ENCODE results near the gene TAAR9. TPM values are rescaled to one million over a fixed set of nuclear protein-coding genes. Genes with fewer than 3 reads are reported as not detected.

Gene TAAR9
- total RNA-seq, 1 experiment from 2014 or later: not detected

DNA sequence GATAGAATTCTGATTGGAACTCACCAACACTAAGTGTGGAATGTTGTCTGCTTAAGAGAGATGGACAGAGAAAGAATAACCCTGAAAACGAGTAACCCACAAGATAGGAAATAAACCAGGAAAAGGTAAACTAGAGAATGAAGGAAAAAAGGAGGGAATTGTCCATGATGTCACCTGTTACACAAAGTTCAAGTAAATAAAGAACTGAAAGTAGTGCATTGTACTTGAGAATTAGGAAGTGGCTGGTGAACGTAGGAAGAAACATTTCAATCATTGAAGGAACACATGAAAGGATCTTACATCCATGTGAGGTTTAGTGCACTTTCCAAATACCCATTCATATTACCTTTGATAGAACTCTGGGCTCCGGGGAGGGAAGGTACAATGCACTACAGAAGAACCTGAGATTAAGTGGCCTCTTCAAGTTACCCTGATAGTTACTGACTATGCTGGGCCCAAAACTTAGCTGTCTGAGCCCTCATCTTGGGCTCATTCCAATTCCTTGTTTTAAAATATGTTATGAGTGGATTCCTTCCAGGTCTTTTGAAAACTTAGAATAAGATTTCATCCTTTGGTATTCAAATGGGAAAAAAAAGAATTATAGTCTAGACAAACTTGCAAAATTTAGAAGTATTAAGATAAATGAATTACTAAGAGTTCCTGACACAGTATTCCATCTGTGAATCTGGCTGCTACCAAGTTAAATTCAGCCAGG, 24.1 kb upstream of the TAAR9 start:
- ChIA-PET CTCF (interaction anchor here (1.3 to 1.7 kb wide), 3 partner anchors 30 to 234 kb away, joined by 5 to 7 read pairs (median 5); no protein-coding TSS in a partner anchor), RAD21 (ENCODE audit: low non-redundant PET in 1 of 2, low total read pairs in 2 of 2, uncharacterized antibody in 2 of 2, unreplicated experiment in 2 of 2) (no interaction called here), POLR2A (interaction anchor here (1.5 kb wide), 1 partner anchor 10 kb away, joined by 3 read pairs; no protein-coding TSS in a partner anchor)
- Histone ChIP-seq H3K4me1 (ENCODE audit: control insufficient read depth in 1 of 2, insufficient read depth in 2 of 2, low read length in 2 of 2) (peaks cover 6 to 18% of the 10 kb centered on the region in 2 experiments), H2AFZ (ENCODE audit: low read depth, low read length, poor library complexity, severe bottlenecking) (peak overlapping the region; percentile 98), H4K20me1 (ENCODE audit: insufficient read depth) (no peaks in the 10 kb centered on the region), H3K4me3 (replicated peaks in 1 of 2; ENCODE audit: low read depth in 1 of 2, low read length in 2 of 2) (peak overlapping the region in 1 of 2 experiments; percentile 79; a peak in 2 of 4 replicates), H3K79me2 (ENCODE audit: insufficient read depth, low read length) (peaks cover 30% of the 10 kb centered on the region), H3K27ac (ENCODE audit: low read depth, low read length) (no peak overlapping the region), H3K27me3 (ENCODE audit: insufficient read depth, low read length) (no peaks in the 10 kb centered on the region), H3K9ac (ENCODE audit: low read length) (no peak overlapping the region), H3K9me2 (ENCODE audit: insufficient read depth) (no peaks in the 10 kb centered on the region), H3K9me3 (ENCODE audit: control insufficient read depth in 1 of 2, insufficient read depth in 1 of 2, low read depth in 1 of 2, low read length in 2 of 2) (no peaks in the 10 kb centered on the region), H3K36me3 (ENCODE audit: control insufficient read depth in 1 of 2, insufficient read depth in 2 of 2, low read length in 2 of 2) (no peaks in the 10 kb centered on the region), H3K4me2 (ENCODE audit: low read length) (peak overlapping the region; percentile 86)
- ATAC-seq (no peak), DNase-seq (ENCODE audit: low read depth, low spot score) (no peak)
- no TSS peak for BruUV-seq (replicated peaks)
- intact Hi-C loops (cut with micrococcal nuclease): no loop called here
- TF ChIP-seq ZNF274 (IDR thresholded peaks at IDR 0.05; ENCODE audit: low read depth, low read length) (no peak), SP1 (IDR thresholded peaks at IDR 0.05; ENCODE audit: low read depth) (no peak), EGR1 (IDR thresholded peaks at IDR 0.05; ENCODE audit: low read depth) (no peak), JUND (IDR thresholded peaks at IDR 0.05) (no peak), TCF7L2 (IDR thresholded peaks at IDR 0.05; ENCODE audit: borderline replicate concordance, extremely low read depth, insufficient read depth, insufficient read length) (no peak), CBX3 (IDR thresholded peaks at IDR 0.05; ENCODE audit: low read depth) (no peak), CTCF (IDR thresholded peaks at IDR 0.05 in 2 of 3, conservative IDR thresholded peaks at IDR 0.05 in 1 of 3; ENCODE audit: borderline replicate concordance in 1 of 3, insufficient read depth in 1 of 3, low read depth in 2 of 3, low read length in 2 of 3) (no peak), ZFX (IDR thresholded peaks at IDR 0.05) (no peak), POLR2AphosphoS5 (IDR thresholded peaks at IDR 0.05; ENCODE audit: low read depth, low read length) (no peak), YY1 (IDR thresholded peaks at IDR 0.05; ENCODE audit: extremely low read depth, insufficient replicate concordance, low read depth, low read length) (no peak), POLR2A (IDR thresholded peaks at IDR 0.05; ENCODE audit: borderline replicate concordance, extremely low read depth, insufficient read depth, insufficient read length) (no peak), SRF (IDR thresholded peaks at IDR 0.05; ENCODE audit: low read depth) (no peak), EZH2phosphoT487 (IDR thresholded peaks at IDR 0.05; ENCODE audit: borderline replicate concordance) (no peak), ELF1 (IDR thresholded peaks at IDR 0.05; ENCODE audit: borderline replicate concordance, low read depth) (no peak)
- TF ChIP-seq, protein P1, sequence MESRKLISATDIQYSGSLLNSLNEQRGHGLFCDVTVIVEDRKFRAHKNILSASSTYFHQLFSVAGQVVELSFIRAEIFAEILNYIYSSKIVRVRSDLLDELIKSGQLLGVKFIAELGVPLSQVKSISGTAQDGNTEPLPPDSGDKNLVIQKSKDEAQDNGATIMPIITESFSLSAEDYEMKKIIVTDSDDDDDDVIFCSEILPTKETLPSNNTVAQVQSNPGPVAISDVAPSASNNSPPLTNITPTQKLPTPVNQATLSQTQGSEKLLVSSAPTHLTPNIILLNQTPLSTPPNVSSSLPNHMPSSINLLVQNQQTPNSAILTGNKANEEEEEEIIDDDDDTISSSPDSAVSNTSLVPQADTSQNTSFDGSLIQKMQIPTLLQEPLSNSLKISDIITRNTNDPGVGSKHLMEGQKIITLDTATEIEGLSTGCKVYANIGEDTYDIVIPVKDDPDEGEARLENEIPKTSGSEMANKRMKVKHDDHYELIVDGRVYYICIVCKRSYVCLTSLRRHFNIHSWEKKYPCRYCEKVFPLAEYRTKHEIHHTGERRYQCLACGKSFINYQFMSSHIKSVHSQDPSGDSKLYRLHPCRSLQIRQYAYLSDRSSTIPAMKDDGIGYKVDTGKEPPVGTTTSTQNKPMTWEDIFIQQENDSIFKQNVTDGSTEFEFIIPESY (IDR thresholded peaks at IDR 0.05; ENCODE audit: extremely low read depth, insufficient replicate concordance, low read length): no peak
- TF ChIP-seq, protein P2, sequence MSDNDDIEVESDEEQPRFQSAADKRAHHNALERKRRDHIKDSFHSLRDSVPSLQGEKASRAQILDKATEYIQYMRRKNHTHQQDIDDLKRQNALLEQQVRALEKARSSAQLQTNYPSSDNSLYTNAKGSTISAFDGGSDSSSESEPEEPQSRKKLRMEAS (IDR thresholded peaks at IDR 0.05): no peak
